Cardiac muscle cell (in vitro differentiated cells and primary cell): ENCODE results near the gene FOXK1. TPM values are rescaled to one million over a fixed set of nuclear protein-coding genes. Genes with fewer than 3 reads are reported as not detected.

Source experiments
- DNase-seq, 2 donors: peaks; one replicate each; pipeline versions ENCODE4 v3.0.0 to v3.0.0-alpha.2; 2010 to 2017; ENCODE audit warnings: low read depth in 1 of 2, low spot score in 1 of 2
- H3K27ac ChIP-seq: fragments of 200-600 bp; sonication (generic); 2 replicates; pipeline ENCODE4 v1.5.1; 2016
- H3K27me3 ChIP-seq: fragments of 200-600 bp; sonication (generic); 2 replicates; pipeline ENCODE4 v1.6.0; 2016; ENCODE audit warnings: control low read depth
- H3K36me3 ChIP-seq: fragments of 200-600 bp; sonication (generic); 2 replicates; pipeline ENCODE4 v1.5.1; 2016; ENCODE audit warnings: control low read depth
- H3K4me1 ChIP-seq: fragments of 200-600 bp; sonication (generic); 2 replicates; pipeline ENCODE4 v1.8.1; 2017; ENCODE audit warnings: low read depth, mild to moderate bottlenecking, mixed run types
- H3K4me3 ChIP-seq: fragments of 200-600 bp; sonication (generic); 2 replicates; pipeline ENCODE4 v1.5.1; 2016; ENCODE audit warnings: mild to moderate bottlenecking
- H3K9me3 ChIP-seq: fragments of 200-600 bp; sonication (generic); 2 replicates; pipeline ENCODE4 v1.5.1; 2017; ENCODE audit warnings: low read depth, mild to moderate bottlenecking, control low read depth
- CTCF ChIP-seq: IDR thresholded peaks from 2 replicates; pipeline ENCODE4 v1.5.1; 2012; ENCODE audit warnings: low read depth, mild to moderate bottlenecking, low read length
- polyA plus RNA-seq: library from polyadenylated mRNA; unstranded; fragments of >200 nt; fragmentation: Nextera tagmentation; extraction: Ambion mirVana; gene quantifications from 2 replicates; pipeline ENCODE4 v1.2.1, GENCODE V29; 2016
- total RNA-seq: library from RNA; depleted of rRNA; stranded (reverse); fragments of >200 nt; gene quantifications from 2 replicates; pipeline ENCODE4 v1.2.3, GENCODE V29; 2016

Gene FOXK1
- total and polyA plus RNA-seq, 2 experiments from 2014 or later: 8.7 to 55.0 TPM

DNA sequence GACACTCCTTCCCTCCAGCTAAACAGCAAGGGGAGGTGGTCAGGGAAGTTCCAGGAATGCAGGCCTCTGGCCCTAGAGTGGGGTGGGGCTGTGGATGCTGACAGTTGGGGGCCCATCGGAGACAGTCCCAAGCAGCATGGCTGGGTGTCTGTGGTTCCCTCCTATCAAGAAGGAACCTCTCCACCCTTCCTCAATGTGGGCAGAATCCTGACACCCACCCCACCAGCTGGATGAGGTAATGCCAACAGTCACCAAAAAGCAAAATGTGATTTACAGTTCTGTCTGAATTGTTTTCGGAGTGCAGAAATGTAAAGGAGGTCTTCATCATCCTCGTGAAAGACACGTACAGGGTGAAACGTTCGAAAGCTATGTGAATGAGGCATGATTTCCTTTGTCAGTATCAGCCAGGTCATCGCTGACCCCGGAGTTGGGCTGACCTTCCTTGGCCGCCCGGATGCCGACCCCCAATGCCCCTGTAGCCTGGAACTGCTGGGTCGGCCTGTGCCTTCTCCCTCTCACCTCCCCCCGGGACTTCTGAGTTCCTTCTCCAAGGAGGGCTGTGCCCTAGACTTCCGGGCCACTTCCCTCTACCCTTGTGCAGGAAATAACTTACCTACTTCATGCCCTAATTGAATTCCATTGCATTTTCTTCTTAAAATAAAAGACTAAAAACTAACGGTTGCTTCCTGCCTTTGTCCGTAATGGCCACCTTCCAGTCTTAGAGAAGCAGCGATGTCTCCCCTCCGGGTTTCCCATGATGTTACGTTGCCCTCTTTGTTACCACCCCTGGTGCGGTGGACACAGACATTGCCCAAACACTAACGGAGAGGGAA, 24.5 kb downstream of the FOXK1 start:
- Histone ChIP-seq H3K27me3 (no peaks in the 10 kb centered on the region), H3K36me3 (no peaks in the 10 kb centered on the region), H3K9me3 (no peaks in the 10 kb centered on the region), H3K27ac (no peak overlapping the region), H3K4me3 (no peak overlapping the region), H3K4me1 (peaks cover 24% of the 10 kb centered on the region)
- no peak for TF ChIP-seq CTCF
- DNase-seq: no peak

GRCh38 chr7:4707217-4707741, 25.2 kb downstream of the FOXK1 start:
- H3K27me3 ChIP-seq: no peaks in the 10 kb centered on the region
- H3K9me3 ChIP-seq: no peaks in the 10 kb centered on the region
- no peaks in the 10 kb centered on the region for H3K36me3 ChIP-seq
- no peak overlapping the region for H3K4me3 ChIP-seq
- peaks cover 24% of the 10 kb centered on the region for H3K4me1 ChIP-seq
- no peak overlapping the region for H3K27ac ChIP-seq
- no peak for TF ChIP-seq CTCF
- no peak for DNase-seq

- DNase-seq: no peak
- Histone ChIP-seq H3K4me1 (peaks cover 24% of the 10 kb centered on the region), H3K27ac (no peak overlapping the region)
These were observed 25.9 kb downstream of the FOXK1 start for GRCh38 chr7:4707980-4708411.

DNA sequence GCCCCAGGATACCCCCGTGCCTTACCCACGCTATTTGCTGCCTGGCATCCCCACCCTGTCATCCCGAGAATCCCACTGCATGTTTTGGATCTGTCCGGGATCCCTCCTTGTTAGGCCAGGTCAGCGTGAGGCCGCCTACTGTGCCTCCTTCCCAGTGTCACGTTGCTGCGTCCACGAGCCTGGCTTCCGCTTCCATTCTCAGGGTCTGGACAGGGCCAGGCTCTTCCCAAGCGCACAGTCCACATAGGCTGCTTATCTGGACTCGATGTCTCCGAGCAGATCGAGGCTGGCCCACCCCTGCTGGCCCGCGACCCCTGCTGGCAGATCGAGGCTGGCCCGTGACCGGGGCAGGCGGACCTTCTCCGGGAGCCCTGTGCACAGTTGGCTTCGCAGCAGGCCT, 27.1 kb downstream of the FOXK1 start:
- H3K9me3 ChIP-seq: no peaks in the 10 kb centered on the region
- peaks cover 24% of the 10 kb centered on the region for H3K4me1 ChIP-seq
- H3K4me3 ChIP-seq: no peak overlapping the region
- no peak for DNase-seq
- no peaks in the 10 kb centered on the region for H3K36me3 ChIP-seq
- no peak for TF ChIP-seq CTCF
- no peaks in the 10 kb centered on the region for H3K27me3 ChIP-seq
- peak overlapping the region; percentile 30 for H3K27ac ChIP-seq

More at GRCh38 chr7:4707980-4708411, 25.9 kb downstream of the FOXK1 start:
- H3K27me3 ChIP-seq: no peaks in the 10 kb centered on the region
- H3K36me3 ChIP-seq: no peaks in the 10 kb centered on the region
- no peak for TF ChIP-seq CTCF
- no peaks in the 10 kb centered on the region for H3K9me3 ChIP-seq
- no peak overlapping the region for H3K4me3 ChIP-seq

DNA sequence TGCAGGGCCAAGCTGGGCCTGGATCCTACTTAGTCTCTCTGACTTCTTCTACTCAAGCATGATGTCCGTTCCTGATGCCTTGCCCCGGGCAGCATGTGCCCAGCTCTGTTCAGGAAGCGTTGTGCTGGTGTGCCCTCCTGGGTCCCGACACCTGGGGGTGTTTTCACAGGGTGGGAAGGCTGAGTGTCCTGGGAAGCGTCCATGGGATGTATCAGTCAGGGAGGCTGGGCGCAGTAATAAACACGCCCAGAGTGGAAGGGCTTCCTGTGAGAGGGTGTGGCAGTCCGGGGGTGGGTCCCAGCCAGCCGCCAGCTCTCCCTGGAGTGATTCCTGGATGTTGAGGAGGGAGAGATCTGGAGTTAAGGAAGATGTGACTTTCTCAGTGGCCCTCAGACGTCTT, 29.0 kb downstream of the FOXK1 start:
- DNase-seq: no peak
- Histone ChIP-seq H3K4me3 (no peak overlapping the region), H3K9me3 (no peaks in the 10 kb centered on the region), H3K36me3 (no peaks in the 10 kb centered on the region), H3K4me1 (peaks cover 25% of the 10 kb centered on the region), H3K27me3 (no peaks in the 10 kb centered on the region), H3K27ac (no peak overlapping the region)
- TF ChIP-seq CTCF: no peak
